Keratinocyte (primary cell): ENCODE measurements around the gene SLC1A2.
"Not testable (repeated sequence)": the region's sequence is repeated elsewhere in the genome, so short reads cannot be mapped to it uniquely, and the experiment has no call there.

Experiments
- CTCF ChIP-seq, 3 experiments: IDR thresholded peaks in 1 of 3; conservative IDR thresholded peaks in 1 of 3; optimal IDR thresholded peaks in 1 of 3; 2 replicates in 2 of 3; 3 replicates in 1 of 3; pipeline versions ENCODE3 to v1.5.1; 2011; ENCODE audit warnings: low read length in 3 of 3, mild to moderate bottlenecking in 3 of 3, moderate library complexity in 2 of 3, control low read depth in 1 of 3, inconsistent platforms in 1 of 3; ENCODE audit not compliant: insufficient read depth in 2 of 3; ENCODE audit errors: extremely low read depth in 1 of 3
- EZH2 ChIP-seq: IDR thresholded peaks from one replicate; pipeline ENCODE4 v1.6.1; 2012; ENCODE audit warnings: inconsistent platforms, mild to moderate bottlenecking, low read length, moderate library complexity

GRCh38 chr11:35226756-35227155 lies 192.6 kb downstream of the SLC1A2 start:
- TF ChIP-seq EZH2; CTCF (optimal IDR thresholded peaks at IDR 0.05 in 1 of 3, IDR thresholded peaks at IDR 0.05 in 1 of 3, conservative IDR thresholded peaks at IDR 0.05 in 1 of 3; ENCODE audit: extremely low read depth in 1 of 3, insufficient read depth in 2 of 3, low read length in 3 of 3): not testable (repeated sequence)
